PC-9 (cell line): Measurements from ENCODE around the gene MYMX. TPM values are rescaled to one million over a fixed set of nuclear protein-coding genes. Genes with fewer than 3 reads are reported as not detected.
A peak's percentile ranks its signal among the peaks of the same experiment; 100 is the strongest.

Experiments
- BruUV-seq: library from RNA; stranded (reverse); fragments of 400-500 nt; replicated peaks from 2 replicates; lab custom pipeline; 2021; lab: Mats Ljungman, UMichigan
- CTCF ChIA-PET: fragments of 300-600 bp; sonication (Branson Sonifier 250); formaldehyde crosslinking; loops from one replicate; lab custom pipeline; 2022; ENCODE audit warnings: antibody characterized with exemption; lab: Charles Lee
- POLR2A ChIA-PET: fragments of 300-600 bp; sonication (Branson Sonifier 250); formaldehyde crosslinking; loops from one replicate; lab custom pipeline; 2022; ENCODE audit warnings: antibody characterized with exemption; ENCODE audit not compliant: unreplicated experiment; lab: Charles Lee
- DNase-seq, 2 experiments: peaks; one replicate each; pipeline versions ENCODE4 v3.0.0 to v3.0.0-alpha.2; 2015 to 2022; ENCODE audit warnings: mixed read lengths in 1 of 2
- H2AFZ ChIP-seq: fragments of 200-600 bp; sonication (generic); 2 replicates; pipeline ENCODE4 v1.8.1; 2017; ENCODE audit warnings: antibody characterized with exemption
- H3F3A ChIP-seq: fragments of 200-600 bp; sonication (generic); 2 replicates; pipeline ENCODE4 v1.8.1; 2017; ENCODE audit warnings: antibody characterized with exemption, mild to moderate bottlenecking, low read depth; ENCODE audit not compliant: insufficient read depth
- H3K27ac ChIP-seq: fragments of 200-600 bp; sonication (generic); 2 replicates; pipeline ENCODE4 v1.6.1; 2016; ENCODE audit warnings: mixed run types
- H3K27me3 ChIP-seq: fragments of 200-600 bp; sonication (generic); 2 replicates; pipeline ENCODE4 v1.6.1; 2016; ENCODE audit warnings: low read depth, mixed run types; ENCODE audit not compliant: insufficient read depth
- H3K36me3 ChIP-seq: fragments of 200-600 bp; sonication (generic); 2 replicates; pipeline ENCODE4 v1.6.1; 2016; ENCODE audit warnings: low read depth, mixed run types
- H3K4me1 ChIP-seq: fragments of 200-600 bp; sonication (generic); replicated peaks from 2 replicates; pipeline ENCODE4 v1.6.1; 2016; ENCODE audit warnings: mixed run types; ENCODE audit not compliant: insufficient read depth
- H3K4me2 ChIP-seq: fragments of 200-600 bp; sonication (generic); 2 replicates; pipeline ENCODE4 v1.6.1; 2017; ENCODE audit warnings: mixed run types
- H3K4me3 ChIP-seq: fragments of 200-600 bp; sonication (generic); 2 replicates; pipeline ENCODE4 v1.6.1; 2016; ENCODE audit warnings: mixed run types
- H3K79me2 ChIP-seq: fragments of 200-600 bp; sonication (generic); 2 replicates; pipeline ENCODE4 v1.6.1; 2017; ENCODE audit warnings: low read depth, mixed run types
- H3K9me2 ChIP-seq: fragments of 200-600 bp; sonication (generic); 2 replicates; pipeline ENCODE4 v1.8.1; 2017; ENCODE audit warnings: mild to moderate bottlenecking; ENCODE audit not compliant: insufficient read depth
- H3K9me3 ChIP-seq: fragments of 200-600 bp; sonication (generic); 2 replicates; pipeline ENCODE4 v1.8.1; 2016; ENCODE audit warnings: low read depth; ENCODE audit not compliant: insufficient read depth
- H4K20me1 ChIP-seq: fragments of 200-600 bp; sonication (generic); 2 replicates; pipeline ENCODE4 v1.8.1; 2017; ENCODE audit not compliant: insufficient read depth
- CTCF ChIP-seq: fragments of 200-600 bp; sonication (generic); conservative IDR thresholded peaks from 2 replicates; pipeline ENCODE4 v1.6.1; 2017; ENCODE audit warnings: mixed run types, antibody characterized with exemption, mild to moderate bottlenecking, moderate library complexity
- EZH2 ChIP-seq: fragments of 200-600 bp; sonication (generic); IDR thresholded peaks from 2 replicates; pipeline ENCODE4 v1.8.0; 2017; ENCODE audit warnings: antibody characterized with exemption, low read depth
- intact Hi-C: fragments of 100-400 bp; cut with micrococcal nuclease; formaldehyde crosslinking; loops from one replicate; pipeline ENCODE4 v1.10.0; 2022; ENCODE audit not compliant: unreplicated experiment
- total RNA-seq: library from RNA; stranded (reverse); gene quantifications from 2 replicates; pipeline ENCODE4 v1.2.3, GENCODE V29; 2021

Gene MYMX
- total RNA-seq, 1 experiment from 2014 or later, result not detected

GRCh38 chr6:44235891-44236516 is 19.3 kb downstream of the MYMX start:
- no peaks in the 10 kb centered on the region for H3K79me2 ChIP-seq
- H3K4me3 ChIP-seq, result no peak overlapping the region
- TF ChIP-seq CTCF (no peak), EZH2 (no peak)
- no peak overlapping the region for H3K4me2 ChIP-seq
- peak in 1 of 2 experiments; percentile 1 for DNase-seq
- H3K27me3 ChIP-seq, result no peaks in the 10 kb centered on the region
- CTCF ChIA-PET, result interaction anchor here (0.9 to 1.3 kb wide), 2 partner anchors 11 to 12 kb away, joined by 3 read pairs; partner anchors contain the start of gene HSP90AB1
- no peaks in the 10 kb centered on the region for H4K20me1 ChIP-seq
- intact Hi-C loops, result no loop called here
- no TSS peak for BruUV-seq
- H3K9me3 ChIP-seq, result no peaks in the 10 kb centered on the region
- H3F3A ChIP-seq, result peaks cover 27% of the 10 kb centered on the region
- H3K36me3 ChIP-seq, result no peaks in the 10 kb centered on the region
- no peaks in the 10 kb centered on the region for H3K9me2 ChIP-seq
- no peak overlapping the region for H3K27ac ChIP-seq
- POLR2A ChIA-PET, result interaction anchor here (0.7 kb wide), 1 partner anchor 53 kb away, joined by 17 read pairs; no protein-coding TSS in a partner anchor
- no peak overlapping the region for H2AFZ ChIP-seq
- peaks cover 17% of the 10 kb centered on the region for H3K4me1 ChIP-seq

DNA sequence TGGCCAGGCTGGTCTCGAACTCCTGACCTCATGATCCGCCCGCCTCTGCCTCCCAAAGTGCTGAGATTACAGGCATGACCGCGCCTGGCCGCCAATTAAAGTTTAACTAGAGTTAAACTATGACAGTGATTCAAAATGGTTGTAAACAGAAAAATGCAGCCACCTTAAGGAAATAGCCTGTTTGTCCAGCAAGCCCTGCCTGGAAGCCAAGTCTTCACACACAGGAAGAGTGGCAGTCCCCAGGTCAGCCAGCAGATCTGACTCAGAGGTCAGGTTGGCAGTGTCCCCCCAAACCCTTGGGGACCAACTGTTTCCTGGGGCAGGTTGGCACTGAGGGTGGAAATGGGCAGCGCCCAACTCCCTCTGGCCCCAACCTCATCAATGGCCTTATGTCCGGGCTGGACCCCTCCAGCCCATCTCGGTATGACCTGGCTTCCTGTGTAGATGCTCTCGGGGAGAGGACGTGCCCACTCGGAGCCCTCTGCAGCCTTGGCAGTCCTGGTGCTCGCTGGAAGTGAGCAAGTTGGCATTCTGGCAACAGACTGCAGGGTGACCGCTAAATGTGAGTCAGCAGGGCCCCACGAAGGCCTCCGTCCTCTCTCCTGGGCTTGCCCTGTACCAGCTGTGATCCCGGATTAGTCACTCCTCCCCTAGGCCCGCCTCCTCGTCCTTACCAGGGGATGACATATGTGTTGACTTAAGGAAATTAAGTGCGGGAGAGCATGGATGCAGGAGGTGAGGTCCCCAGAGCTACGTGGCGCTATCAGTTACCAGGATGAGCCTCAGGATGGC is 20.5 kb downstream of the MYMX start:
- DNase-seq, result peak; percentile 93 to 98
- ChIA-PET POLR2A (interaction anchor here (0.6 to 0.7 kb wide), 4 partner anchors 9 to 571 kb away, joined by 4 to 17 read pairs (median 9); partner anchors contain the start of gene HSP90AB1), CTCF (interaction anchor here (0.6 to 1.2 kb wide), 5 partner anchors 9 to 722 kb away, joined by 3 to 8 read pairs (median 3); no protein-coding TSS in a partner anchor)
- intact Hi-C loops, result loop anchor here (1.0 kb wide), 2 partner anchors 9 to 65 kb away; no protein-coding TSS in a partner anchor
- H3K4me2 ChIP-seq, result peak overlapping the region; percentile 80
- peaks cover 27% of the 10 kb centered on the region for H3F3A ChIP-seq
- H4K20me1 ChIP-seq, result no peaks in the 10 kb centered on the region
- peak overlapping the region; percentile 63 for H3K4me3 ChIP-seq
- no peaks in the 10 kb centered on the region for H3K79me2 ChIP-seq
- TF ChIP-seq CTCF (no peak), EZH2 (no peak)
- H3K9me3 ChIP-seq, result no peaks in the 10 kb centered on the region
- no peaks in the 10 kb centered on the region for H3K36me3 ChIP-seq
- no peaks in the 10 kb centered on the region for H3K9me2 ChIP-seq
- TSS peak; percentile 88 for BruUV-seq
- H3K4me1 ChIP-seq, result peaks cover 17% of the 10 kb centered on the region
- H3K27ac ChIP-seq, result peak overlapping the region; percentile 34; the same call in 1 of the 2 replicates
- peak overlapping the region; percentile 89 for H2AFZ ChIP-seq
- H3K27me3 ChIP-seq, result no peaks in the 10 kb centered on the region

- peak; percentile 36 to 78 for DNase-seq
- Histone ChIP-seq H3K27ac (no peak overlapping the region), H3F3A (peaks cover 27% of the 10 kb centered on the region), H3K27me3 (no peaks in the 10 kb centered on the region), H4K20me1 (no peaks in the 10 kb centered on the region), H3K4me3 (peak overlapping the region; percentile 63), H3K9me2 (no peaks in the 10 kb centered on the region), H3K4me2 (peak overlapping the region; percentile 80), H2AFZ (peak overlapping the region; percentile 89), H3K79me2 (no peaks in the 10 kb centered on the region), H3K9me3 (no peaks in the 10 kb centered on the region), H3K4me1 (peaks cover 17% of the 10 kb centered on the region), H3K36me3 (no peaks in the 10 kb centered on the region)
- intact Hi-C loops, result loop anchor here (1.0 kb wide), 2 partner anchors 8 to 66 kb away; no protein-coding TSS in a partner anchor
- BruUV-seq, result TSS peak; percentile 71
- ChIA-PET POLR2A (interaction anchor here (0.6 to 0.7 kb wide), 3 partner anchors 9 to 572 kb away, joined by 4 to 10 read pairs (median 8); partner anchors contain the start of gene HSP90AB1), CTCF (interaction anchor here (0.6 to 1.2 kb wide), 7 partner anchors 8 to 722 kb away, joined by 3 to 8 read pairs (median 3); no protein-coding TSS in a partner anchor)
- TF ChIP-seq EZH2 (no peak), CTCF (peak; percentile 98)
These were observed 21.2 kb downstream of the MYMX start for GRCh38 chr6:44237813-44238433.
